PC-3 (cell line): ENCODE data around the gene CD3E.

ENCODE experiments used
- CTCF ChIP-seq: fragments of 300-600 bp; sonication (generic); conservative IDR thresholded peaks from 2 replicates; pipeline ENCODE4 v1.5.1; 2017; ENCODE audit warnings: antibody characterized with exemption, low read depth, mild to moderate bottlenecking, low read length
- EZH2 ChIP-seq: fragments of 300-600 bp; sonication (generic); IDR thresholded peaks from one replicate; pipeline ENCODE4 v1.6.1; 2017; ENCODE audit warnings: antibody characterized with exemption, mild to moderate bottlenecking, low read length; ENCODE audit not compliant: unreplicated experiment

GRCh38 chr11:118343981-118344515, 39.5 kb downstream of the CD3E start, which contains the start of gene CD3G:
- TF ChIP-seq CTCF (no peak), EZH2 (no peak)
